Mesodermal cell (in vitro differentiated cells): ENCODE measurements around the gene ZEB2.
A peak's percentile ranks its signal among the peaks of the same experiment; 100 is the strongest.

Source experiments
- H3K27ac ChIP-seq: 2 replicates; pipeline ENCODE4 v1.7.0; 2013; ENCODE audit warnings: mild to moderate bottlenecking, low read depth, low read length, moderate library complexity; ENCODE audit not compliant: severe bottlenecking
- H3K36me3 ChIP-seq: 2 replicates; pipeline ENCODE4 v1.7.1; 2013; ENCODE audit warnings: mild to moderate bottlenecking, low read length, moderate library complexity; ENCODE audit not compliant: control insufficient read depth, insufficient read depth
- H3K4me1 ChIP-seq: one replicate; pipeline ENCODE4 v1.7.1; 2013; ENCODE audit warnings: mild to moderate bottlenecking, low read length; ENCODE audit not compliant: insufficient read depth, control insufficient read depth, poor library complexity, severe bottlenecking
- H3K4me3 ChIP-seq: 2 replicates; pipeline ENCODE4 v1.7.0; 2013; ENCODE audit warnings: low read length, control low read depth, mild to moderate bottlenecking; ENCODE audit not compliant: insufficient read depth, poor library complexity, severe bottlenecking; ENCODE audit errors: extremely low read depth
- H3K9me3 ChIP-seq: 2 replicates; pipeline ENCODE4 v1.7.1; 2013; ENCODE audit warnings: mild to moderate bottlenecking, low read length, moderate library complexity; ENCODE audit not compliant: control insufficient read depth
- WGBS, 2 experiments: methylation state at CpG; one replicate each; pipeline ENCODE4 v1.1.5; 2013; ENCODE audit warnings: missing lambda C conversion rate in 2 of 2; ENCODE audit not compliant: insufficient coverage in 2 of 2; 5-methylcytosine and 5-hydroxymethylcytosine counted together

The ZEB2 gene

GRCh38 chr2:144470334-144470733, 49.6 kb downstream of the ZEB2 start:
- Histone ChIP-seq H3K27ac (no peak overlapping the region), H3K4me1 (peaks cover 38% of the 10 kb centered on the region), H3K36me3 (peaks cover 65% of the 10 kb centered on the region), H3K4me3 (no peak overlapping the region), H3K9me3 (no peaks in the 10 kb centered on the region)
- WGBS, 2 experiments = no CpG with 5 or more reads among the region's 1 CpG

- peaks cover 34% of the 10 kb centered on the region for H3K4me1 ChIP-seq
- H3K4me3 ChIP-seq = no peak overlapping the region
- peaks cover 63% of the 10 kb centered on the region for H3K36me3 ChIP-seq
- WGBS, 2 experiments = 60 to 100% methylated on average over 1 of the region's 2 CpGs
- peak overlapping the region; percentile 24 for H3K27ac ChIP-seq
- H3K9me3 ChIP-seq = no peaks in the 10 kb centered on the region
Observed at GRCh38 chr2:144469798-144470197, 50.1 kb downstream of the ZEB2 start.

- peaks cover 59% of the 10 kb centered on the region for H3K36me3 ChIP-seq
- peak overlapping the region; percentile 36 for H3K27ac ChIP-seq
- no peaks in the 10 kb centered on the region for H3K9me3 ChIP-seq
- no peak overlapping the region for H3K4me3 ChIP-seq
- 92 to 94% methylated on average over 3 to 4 of the region's 4 CpGs for WGBS, 2 experiments
- H3K4me1 ChIP-seq = peaks cover 30% of the 10 kb centered on the region
Observed at GRCh38 chr2:144468823-144469595, 50.9 kb downstream of the ZEB2 start.

- H3K27ac ChIP-seq = no peak overlapping the region
- H3K36me3 ChIP-seq = peaks cover 51% of the 10 kb centered on the region
- 66% methylated on average over 3 of the region's 4 CpGs for WGBS, 2 experiments
- peaks cover 31% of the 10 kb centered on the region for H3K4me1 ChIP-seq
- no peaks in the 10 kb centered on the region for H3K9me3 ChIP-seq
- H3K4me3 ChIP-seq = no peak overlapping the region
Observed at GRCh38 chr2:144467502-144468137, 52.3 kb downstream of the ZEB2 start.

GRCh38 chr2:144466637-144467036, 53.3 kb downstream of the ZEB2 start:
- WGBS, 2 experiments = 94 to 99% methylated on average over 5 to 8 of the region's 10 CpGs
- H3K27ac ChIP-seq = no peak overlapping the region
- H3K9me3 ChIP-seq = no peaks in the 10 kb centered on the region
- peaks cover 38% of the 10 kb centered on the region for H3K4me1 ChIP-seq
- H3K4me3 ChIP-seq = no peak overlapping the region
- peaks cover 50% of the 10 kb centered on the region for H3K36me3 ChIP-seq

- Histone ChIP-seq H3K4me3 (no peak overlapping the region), H3K4me1 (peaks cover 37% of the 10 kb centered on the region), H3K9me3 (no peaks in the 10 kb centered on the region), H3K27ac (no peak overlapping the region), H3K36me3 (peaks cover 55% of the 10 kb centered on the region)
- WGBS, 2 experiments = 91 to 98% methylated on average over 5 to 7 of the region's 9 CpGs
Observed at GRCh38 chr2:144465749-144466148, 54.2 kb downstream of the ZEB2 start.

- 100% methylated on average over 1 of the region's 5 CpGs for WGBS, 2 experiments
- no peaks in the 10 kb centered on the region for H3K9me3 ChIP-seq
- peaks cover 43% of the 10 kb centered on the region for H3K4me1 ChIP-seq
- no peak overlapping the region for H3K27ac ChIP-seq
- peaks cover 55% of the 10 kb centered on the region for H3K36me3 ChIP-seq
- H3K4me3 ChIP-seq = no peak overlapping the region
Observed at GRCh38 chr2:144464730-144465129, 55.2 kb downstream of the ZEB2 start.

GRCh38 chr2:144463266-144463665, 56.7 kb downstream of the ZEB2 start:
- no CpG with 5 or more reads among the region's 5 CpGs for WGBS, 2 experiments
- Histone ChIP-seq H3K27ac (no peak overlapping the region), H3K4me1 (peaks cover 45% of the 10 kb centered on the region), H3K36me3 (peaks cover 45% of the 10 kb centered on the region), H3K4me3 (no peak overlapping the region), H3K9me3 (no peaks in the 10 kb centered on the region)

- peaks cover 43% of the 10 kb centered on the region for H3K4me1 ChIP-seq
- H3K9me3 ChIP-seq = no peaks in the 10 kb centered on the region
- no peak overlapping the region for H3K4me3 ChIP-seq
- peak overlapping the region; percentile 52 for H3K27ac ChIP-seq
- WGBS, 2 experiments = 87 to 97% methylated on average over 3 to 5 of the region's 6 CpGs
- peaks cover 35% of the 10 kb centered on the region for H3K36me3 ChIP-seq
Observed at GRCh38 chr2:144462266-144462665, 57.7 kb downstream of the ZEB2 start.

- Histone ChIP-seq H3K36me3 (peaks cover 28% of the 10 kb centered on the region), H3K27ac (peak overlapping the region; percentile 52), H3K4me1 (peaks cover 53% of the 10 kb centered on the region), H3K4me3 (no peak overlapping the region), H3K9me3 (no peaks in the 10 kb centered on the region)
- WGBS, 2 experiments = 79 to 86% methylated on average over 5 to 7 of the region's 9 CpGs
Observed at GRCh38 chr2:144461308-144461766, 58.6 kb downstream of the ZEB2 start.
